ENCODE data around the gene COMMD4. TPM values are rescaled to one million over a fixed set of nuclear protein-coding genes. Genes with fewer than 3 reads are reported as not detected.
A peak's percentile ranks its signal among the peaks of the same experiment; 100 is the strongest.
"Not testable (repeated sequence)": the region's sequence is repeated elsewhere in the genome, so short reads cannot be mapped to it uniquely, and the experiment has no call there.

Gene COMMD4
- total and polyA plus RNA-seq, 2 donors (not counting 1 experiment from before 2014, with no cell fraction given), result 65.9 to 74.9 TPM

- DNase-seq (ENCODE audit: low read depth in 2 of 2), result not testable (repeated sequence)
Observed at GRCh38 chr15:75333654-75334419, 2.0 kb upstream of the COMMD4 start.

GRCh38 chr15:75335313-75335704 is 554 bp upstream of the COMMD4 start:
- TF ChIP-seq EZH2 (IDR thresholded peaks at IDR 0.05; ENCODE audit: low read length, missing control alignments), result no peak
- no peak for TF ChIP-seq CTCF (conservative IDR thresholded peaks at IDR 0.05 in 1 of 2, IDR thresholded peaks at IDR 0.05 in 1 of 2; ENCODE audit: low read depth in 1 of 2, low read length in 2 of 2)
- no peaks in the 10 kb centered on the region for H3K27me3 ChIP-seq (ENCODE audit: control insufficient read depth, insufficient read depth, low read length)
- peaks cover 7% of the 10 kb centered on the region for H3K79me2 ChIP-seq (ENCODE audit: control insufficient read depth, insufficient read depth, low read length)
- H3K9ac ChIP-seq (ENCODE audit: insufficient read depth, low read length), result no peak overlapping the region
- H3K27ac ChIP-seq (ENCODE audit: insufficient read depth, low read length), result no peak overlapping the region
- no peaks in the 10 kb centered on the region for H3K9me3 ChIP-seq (ENCODE audit: control insufficient read depth, insufficient read depth, low read depth, low read length)
- H4K20me1 ChIP-seq (ENCODE audit: control insufficient read depth, extremely low read depth, insufficient read depth, low read length), result no peaks in the 10 kb centered on the region
- H3K4me3 ChIP-seq (replicated peaks in 1 of 4; ENCODE audit: control extremely low read depth in 1 of 4, insufficient read depth in 1 of 4, low read depth in 3 of 4, low read length in 4 of 4), result peak overlapping the region; percentile 5 to 90 (median 60)
- peak overlapping the region; percentile 6 for H3K4me2 ChIP-seq (ENCODE audit: extremely low read depth, insufficient read depth, low read length)
- peaks cover 7% of the 10 kb centered on the region for H3K36me3 ChIP-seq (ENCODE audit: control insufficient read depth, insufficient read depth, low read length)
- no peaks in the 10 kb centered on the region for H3K4me1 ChIP-seq (ENCODE audit: control insufficient read depth, extremely low read depth, insufficient read depth, low read length)
- peak overlapping the region; percentile 75 for H2AFZ ChIP-seq (ENCODE audit: low read length)
- DNase-seq (ENCODE audit: low read depth in 2 of 2), result no peak

More at GRCh38 chr15:75333654-75334419, 2.0 kb upstream of the COMMD4 start:
- not testable (repeated sequence) for H3K9me3 ChIP-seq (ENCODE audit: control insufficient read depth, insufficient read depth, low read depth, low read length); H3K27me3 ChIP-seq (ENCODE audit: control insufficient read depth, insufficient read depth, low read length); H3K27ac ChIP-seq (ENCODE audit: insufficient read depth, low read length); H4K20me1 ChIP-seq (ENCODE audit: control insufficient read depth, extremely low read depth, insufficient read depth, low read length); H3K4me1 ChIP-seq (ENCODE audit: control insufficient read depth, extremely low read depth, insufficient read depth, low read length); H3K4me3 ChIP-seq (replicated peaks in 1 of 4; ENCODE audit: control extremely low read depth in 1 of 4, insufficient read depth in 1 of 4, low read depth in 3 of 4, low read length in 4 of 4); H3K4me2 ChIP-seq (ENCODE audit: extremely low read depth, insufficient read depth, low read length); H3K79me2 ChIP-seq (ENCODE audit: control insufficient read depth, insufficient read depth, low read length); H3K36me3 ChIP-seq (ENCODE audit: control insufficient read depth, insufficient read depth, low read length); H2AFZ ChIP-seq (ENCODE audit: low read length); H3K9ac ChIP-seq (ENCODE audit: insufficient read depth, low read length)

- Histone ChIP-seq H3K27ac (ENCODE audit: insufficient read depth, low read length) (no peak overlapping the region), H3K4me2 (ENCODE audit: extremely low read depth, insufficient read depth, low read length) (no peak overlapping the region), H3K9me3 (ENCODE audit: control insufficient read depth, insufficient read depth, low read depth, low read length) (no peaks in the 10 kb centered on the region), H3K36me3 (ENCODE audit: control insufficient read depth, insufficient read depth, low read length) (peaks cover 11% of the 10 kb centered on the region), H3K4me1 (ENCODE audit: control insufficient read depth, extremely low read depth, insufficient read depth, low read length) (no peaks in the 10 kb centered on the region), H3K9ac (ENCODE audit: insufficient read depth, low read length) (no peak overlapping the region), H2AFZ (ENCODE audit: low read length) (no peak overlapping the region), H3K4me3 (replicated peaks in 1 of 4; ENCODE audit: control extremely low read depth in 1 of 4, insufficient read depth in 1 of 4, low read depth in 3 of 4, low read length in 4 of 4) (no peak overlapping the region), H3K27me3 (ENCODE audit: control insufficient read depth, insufficient read depth, low read length) (no peaks in the 10 kb centered on the region), H4K20me1 (ENCODE audit: control insufficient read depth, extremely low read depth, insufficient read depth, low read length) (no peaks in the 10 kb centered on the region), H3K79me2 (ENCODE audit: control insufficient read depth, insufficient read depth, low read length) (peaks cover 7% of the 10 kb centered on the region)
- TF ChIP-seq EZH2 (IDR thresholded peaks at IDR 0.05; ENCODE audit: low read length, missing control alignments) (no peak), CTCF (conservative IDR thresholded peaks at IDR 0.05 in 1 of 2, IDR thresholded peaks at IDR 0.05 in 1 of 2; ENCODE audit: low read depth in 1 of 2, low read length in 2 of 2) (no peak)
- DNase-seq (ENCODE audit: low read depth in 2 of 2), result no peak
Observed at GRCh38 chr15:75338661-75339240, 2.9 kb downstream of the COMMD4 start.

Data from fibroblast of lung (primary cell).